Gastroesophageal sphincter (tissue), 4 donors: ENCODE data around the gene MIX23. TPM values are rescaled to one million over a fixed set of nuclear protein-coding genes. Genes with fewer than 3 reads are reported as not detected.

Source experiments
- ATAC-seq: fragments of 150-250 bp; one replicate; pipeline ENCODE4 v1.9.1; 2016; ENCODE audit warnings: mild to moderate bottlenecking, moderate library complexity
- H3K27ac ChIP-seq, 4 donors: fragments of 200-600 bp; sonication (generic) in 3 of 4; 1 replicate in 3 of 4; 2 replicates in 1 of 4; pipeline ENCODE4 v1.5.1; 2016 to 2019
- H3K27me3 ChIP-seq: fragments of 200-600 bp; sonication (generic); one replicate; pipeline ENCODE4 v1.5.1; 2019
- H3K36me3 ChIP-seq, 2 donors: fragments of 200-600 bp; sonication (generic); one replicate each; pipeline ENCODE4 v1.5.1; 2019; ENCODE audit warnings: control low read depth in 1 of 2
- H3K4me1 ChIP-seq, 3 donors: fragments of 200-600 bp; sonication (generic); 1 replicate in 2 of 3; 2 replicates in 1 of 3; pipeline ENCODE4 v1.5.1; 2016 to 2019; ENCODE audit warnings: control low read depth in 2 of 3
- H3K4me3 ChIP-seq, 2 donors: fragments of 200-600 bp; sonication (generic); one replicate each; pipeline ENCODE4 v1.5.1; 2019; ENCODE audit warnings: mild to moderate bottlenecking in 1 of 2, moderate library complexity in 1 of 2
- H3K9me3 ChIP-seq, 3 donors: fragments of 200-600 bp; sonication (generic); one replicate each; pipeline ENCODE4 v1.5.1; 2017 to 2019; ENCODE audit warnings: control low read depth in 2 of 3
- CTCF ChIP-seq, 4 experiments: fragments of 200-600 bp in 2 of 4; fragments of 450-650 bp in 2 of 4; sonication (generic) in 1 of 4; IDR thresholded peaks; one replicate each; pipeline ENCODE4 v1.5.1; 2017 to 2019; ENCODE audit warnings: antibody characterized with exemption in 4 of 4, mild to moderate bottlenecking in 2 of 4, moderate library complexity in 2 of 4
- EP300 ChIP-seq: sonication (generic); formaldehyde crosslinking; IDR thresholded peaks from one replicate; pipeline ENCODE4 v1.6.1; 2017; ENCODE audit warnings: antibody characterized with exemption, mild to moderate bottlenecking
- POLR2A ChIP-seq, 2 donors: fragments of 450-650 bp; IDR thresholded peaks; one replicate each; pipeline ENCODE4 v1.6.1; 2017; ENCODE audit warnings: antibody characterized with exemption in 2 of 2, mild to moderate bottlenecking in 2 of 2, moderate library complexity in 1 of 2
- POLR2AphosphoS5 ChIP-seq: sonication (generic); formaldehyde crosslinking; IDR thresholded peaks from one replicate; pipeline ENCODE4 v1.6.1; 2017; ENCODE audit warnings: antibody characterized with exemption
- WGBS, 2 donors: methylation state at CpG; one replicate each; pipeline ENCODE4 v1.1.5; 2018; ENCODE audit warnings: low coverage in 1 of 2; 5-methylcytosine and 5-hydroxymethylcytosine counted together
- total RNA-seq, 4 donors: library from RNA; depleted of rRNA; stranded (reverse); fragments of >200 nt; gene quantifications; one replicate each; pipeline ENCODE4 v1.1.0, GENCODE V29; 2016

Gene MIX23
- total RNA-seq: 10 to 100 TPM in 3 of 4 donors, 1 to 10 TPM in 1; 8.2 to 23.8 (median 16.1) TPM

GRCh38 chr3:122382888-122383666, at the start of gene MIX23:
TSS of gene MIX23 (minus strand) at chr3:122383231. CDS start at chr3:122383224, 7 bp downstream.
- Histone ChIP-seq H3K27ac (peak within 1 kb of the TSS; percentile 87 to 94 (median 92)), H3K27me3 (no peaks in the 10 kb centered on the region), H3K4me1 (peaks cover 3 to 47% (median 10%) of the 10 kb centered on the region in 3 donors), H3K9me3 (no peaks in the 10 kb centered on the region), H3K4me3 (peak within 1 kb of the TSS; percentile 79 to 98), H3K36me3 (peaks cover 0 to 8% of the 10 kb centered on the region in 2 donors)
- TF ChIP-seq EP300 (no peak), POLR2A (IDR thresholded peaks at IDR 0.05) (peak; percentile 14 to 28), CTCF (IDR thresholded peaks at IDR 0.05) (no peak), POLR2AphosphoS5 (peak; percentile 46)
- peak; percentile 80 for ATAC-seq
- 1% methylated on average over 20 to 24 of the region's 31 CpGs for WGBS, 2 donors

- Histone ChIP-seq H3K4me3 (no peak overlapping the region), H3K9me3 (no peaks in the 10 kb centered on the region), H3K36me3 (peaks cover 0 to 82% of the 10 kb centered on the region in 2 donors), H3K27ac (no peak overlapping the region), H3K27me3 (no peaks in the 10 kb centered on the region), H3K4me1 (peaks cover 0 to 7% (median 0%) of the 10 kb centered on the region in 3 donors)
- no peak for ATAC-seq
- TF ChIP-seq POLR2A (IDR thresholded peaks at IDR 0.05) (no peak), POLR2AphosphoS5 (no peak), CTCF (IDR thresholded peaks at IDR 0.05) (no peak), EP300 (no peak)
- WGBS, 2 donors: 84 to 100% methylated on average over 1 to 2 of the region's 2 CpGs
Observed at GRCh38 chr3:122430371-122430770, 47.3 kb upstream of the MIX23 start.

GRCh38 chr3:122427857-122428471, 44.9 kb upstream of the MIX23 start:
- no peak for TF ChIP-seq EP300
- TF ChIP-seq POLR2AphosphoS5: no peak
- no peak for TF ChIP-seq CTCF (IDR thresholded peaks at IDR 0.05)
- no peak for TF ChIP-seq POLR2A (IDR thresholded peaks at IDR 0.05)
- H3K36me3 ChIP-seq: peaks cover 0 to 86% of the 10 kb centered on the region in 2 donors
- H3K27ac ChIP-seq: no peak overlapping the region
- ATAC-seq: no peak
- no peak overlapping the region for H3K4me3 ChIP-seq
- no peaks in the 10 kb centered on the region for H3K9me3 ChIP-seq
- H3K27me3 ChIP-seq: no peaks in the 10 kb centered on the region
- WGBS, 2 donors: 57 to 85% methylated on average over 2 of the region's 2 CpGs
- peaks cover 0 to 7% (median 0%) of the 10 kb centered on the region in 3 donors for H3K4me1 ChIP-seq

- Histone ChIP-seq H3K36me3 (peaks cover 0 to 49% of the 10 kb centered on the region in 2 donors), H3K4me1 (peaks cover 0 to 15% (median 3%) of the 10 kb centered on the region in 3 donors), H3K9me3 (no peaks in the 10 kb centered on the region), H3K27me3 (no peaks in the 10 kb centered on the region), H3K4me3 (no peak overlapping the region), H3K27ac (no peak overlapping the region)
- 94 to 97% methylated on average over 2 of the region's 2 CpGs for WGBS, 2 donors
- no peak for ATAC-seq
- TF ChIP-seq EP300: no peak
- TF ChIP-seq CTCF (IDR thresholded peaks at IDR 0.05): no peak
- no peak for TF ChIP-seq POLR2AphosphoS5
- TF ChIP-seq POLR2A (IDR thresholded peaks at IDR 0.05): no peak
Observed at GRCh38 chr3:122421836-122422235, 38.8 kb upstream of the MIX23 start.
